Measurements from ENCODE around the gene DVL1.

Gene DVL1

DNA sequence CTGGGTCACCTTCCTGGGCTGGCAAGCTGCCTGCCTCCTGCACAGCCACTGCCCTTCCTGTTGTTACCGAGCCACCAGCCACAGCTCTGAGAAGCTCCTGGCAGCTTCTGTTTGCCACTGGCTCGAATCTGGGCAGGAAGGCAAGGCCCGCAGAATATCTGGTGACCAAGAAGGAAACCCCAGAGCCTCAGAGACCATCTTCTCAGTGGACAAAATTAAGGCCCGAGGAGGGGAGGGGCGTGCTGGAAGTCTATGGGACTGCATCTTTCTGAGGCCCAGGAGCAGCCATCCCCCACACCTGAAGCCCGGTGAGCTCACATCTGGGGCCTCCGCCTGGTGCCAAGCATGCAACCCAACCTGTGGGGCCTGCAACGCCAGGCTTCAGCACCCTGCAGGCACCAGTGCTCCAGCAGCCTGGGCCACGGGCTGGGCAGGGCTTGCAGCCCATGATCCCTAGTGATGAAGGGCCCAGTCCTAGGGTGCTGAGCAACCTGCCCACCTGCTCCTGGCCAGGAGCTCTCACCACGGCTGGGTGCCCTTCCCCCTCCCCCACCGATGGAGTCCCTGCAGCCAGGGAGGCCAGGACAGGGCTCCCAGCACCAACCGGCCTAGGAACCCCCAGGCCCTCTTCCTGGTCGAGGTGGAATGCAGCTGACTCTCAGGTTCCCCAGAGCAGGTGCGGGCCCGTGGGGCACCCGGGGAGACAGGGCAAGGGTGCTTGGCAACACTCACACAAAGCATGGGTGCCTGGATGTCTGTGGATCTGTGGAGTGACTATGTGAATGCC lies 23.7 kb downstream of the DVL1 start:
- TF ChIP-seq, protein P1, sequence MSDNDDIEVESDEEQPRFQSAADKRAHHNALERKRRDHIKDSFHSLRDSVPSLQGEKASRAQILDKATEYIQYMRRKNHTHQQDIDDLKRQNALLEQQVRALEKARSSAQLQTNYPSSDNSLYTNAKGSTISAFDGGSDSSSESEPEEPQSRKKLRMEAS (IDR thresholded peaks at IDR 0.05; ENCODE audit: low read depth, low read length): no peak
- TF ChIP-seq, protein P2, sequence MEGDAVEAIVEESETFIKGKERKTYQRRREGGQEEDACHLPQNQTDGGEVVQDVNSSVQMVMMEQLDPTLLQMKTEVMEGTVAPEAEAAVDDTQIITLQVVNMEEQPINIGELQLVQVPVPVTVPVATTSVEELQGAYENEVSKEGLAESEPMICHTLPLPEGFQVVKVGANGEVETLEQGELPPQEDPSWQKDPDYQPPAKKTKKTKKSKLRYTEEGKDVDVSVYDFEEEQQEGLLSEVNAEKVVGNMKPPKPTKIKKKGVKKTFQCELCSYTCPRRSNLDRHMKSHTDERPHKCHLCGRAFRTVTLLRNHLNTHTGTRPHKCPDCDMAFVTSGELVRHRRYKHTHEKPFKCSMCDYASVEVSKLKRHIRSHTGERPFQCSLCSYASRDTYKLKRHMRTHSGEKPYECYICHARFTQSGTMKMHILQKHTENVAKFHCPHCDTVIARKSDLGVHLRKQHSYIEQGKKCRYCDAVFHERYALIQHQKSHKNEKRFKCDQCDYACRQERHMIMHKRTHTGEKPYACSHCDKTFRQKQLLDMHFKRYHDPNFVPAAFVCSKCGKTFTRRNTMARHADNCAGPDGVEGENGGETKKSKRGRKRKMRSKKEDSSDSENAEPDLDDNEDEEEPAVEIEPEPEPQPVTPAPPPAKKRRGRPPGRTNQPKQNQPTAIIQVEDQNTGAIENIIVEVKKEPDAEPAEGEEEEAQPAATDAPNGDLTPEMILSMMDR (IDR thresholded peaks at IDR 0.05; ENCODE audit: low read depth, low read length): no peak
- no peak for TF ChIP-seq MYC (IDR thresholded peaks at IDR 0.05; ENCODE audit: low read depth, low read length)
- DNase-seq (ENCODE audit: low read depth): no peak
- H3K4me3 ChIP-seq (ENCODE audit: low read depth, low read length): peak overlapping the region; percentile 71

DNA sequence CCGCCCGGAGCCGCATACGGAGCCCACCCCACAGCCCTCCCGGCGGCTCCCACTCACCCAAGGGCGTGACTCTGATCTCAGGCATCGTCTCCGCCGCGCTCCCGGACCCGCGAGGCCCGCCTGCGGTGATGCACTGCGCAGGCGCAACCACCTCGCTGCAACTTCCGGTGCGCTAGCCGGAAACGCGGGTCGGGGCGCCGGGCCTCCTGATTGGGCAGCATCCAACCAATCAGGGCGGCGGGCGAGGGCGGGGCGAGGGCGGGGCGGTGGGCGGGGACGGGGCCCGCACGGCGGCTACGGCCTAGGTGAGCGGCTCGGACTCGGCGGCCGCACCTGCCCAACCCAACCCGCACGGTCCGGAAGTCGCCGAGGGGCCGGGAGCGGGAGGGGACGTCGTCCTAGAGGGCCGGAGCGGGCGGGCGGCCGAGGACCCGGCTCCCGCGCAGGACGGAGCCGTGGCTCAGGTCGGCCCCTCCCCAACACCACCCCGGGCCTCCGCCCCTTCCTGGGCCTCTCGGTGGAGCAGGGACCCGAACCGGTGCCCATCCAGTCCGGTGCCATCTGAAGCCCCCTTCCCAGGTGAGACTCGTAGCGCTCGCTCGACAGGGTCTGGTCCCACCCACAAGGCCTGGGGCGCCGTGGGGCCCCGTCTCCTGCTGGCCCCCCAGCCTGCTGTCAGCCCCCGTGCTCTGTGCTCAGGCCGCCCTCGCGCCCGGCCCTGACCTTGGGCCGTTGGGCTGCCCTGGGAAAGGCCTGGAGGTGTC lies 24.5 kb downstream of the DVL1 start, which contains the start of the genes CPTP and INTS11:
TSS of gene CPTP (plus strand) at position 279 of the 764 bp plus-strand sequence. CDS start 2,109 bp downstream, outside the sequence.
TSS of gene INTS11 (minus strand) at position 137 of the 764 bp plus-strand sequence. CDS start at position 85, 52 bp downstream.
- peak; percentile 79 for TF ChIP-seq POLR2A (IDR thresholded peaks at IDR 0.05; ENCODE audit: extremely low read depth, insufficient read length)
- TF ChIP-seq, protein P1 (IDR thresholded peaks at IDR 0.05; ENCODE audit: low read depth, low read length): peak; percentile 49
- no peak for TF ChIP-seq MYC (IDR thresholded peaks at IDR 0.05; ENCODE audit: low read depth, low read length)
- TF ChIP-seq, protein P2 (IDR thresholded peaks at IDR 0.05; ENCODE audit: low read depth, low read length): no peak
- DNase-seq (ENCODE audit: low read depth): peak; percentile 91

DNA sequence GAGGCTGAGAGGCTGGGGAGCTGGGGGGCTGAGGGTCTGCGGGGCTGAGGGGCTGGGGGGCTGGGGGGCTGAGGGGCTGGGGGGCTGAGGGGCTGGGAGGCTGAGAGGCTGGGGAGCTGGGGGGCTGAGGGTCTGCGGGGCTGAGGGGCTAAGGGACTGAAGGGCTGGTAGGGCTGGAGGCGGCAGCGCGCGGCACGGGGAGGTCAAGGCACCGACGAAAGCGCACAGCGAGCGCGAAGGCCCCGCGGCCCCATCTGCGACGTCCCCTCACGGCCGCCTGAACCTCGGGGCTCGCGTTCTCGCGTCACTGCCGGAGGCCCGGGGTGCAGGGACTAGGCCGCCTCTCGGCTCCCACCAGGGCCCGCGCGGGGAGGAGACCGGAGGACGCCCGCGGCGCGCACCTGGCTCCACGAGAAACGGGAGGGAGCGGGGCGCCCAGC lies 25.1 kb downstream of the DVL1 start:
- TF ChIP-seq MYC (IDR thresholded peaks at IDR 0.05; ENCODE audit: low read depth, low read length) (no peak), POLR2A (IDR thresholded peaks at IDR 0.05; ENCODE audit: extremely low read depth, insufficient read length) (no peak)
- TF ChIP-seq, protein P2 (IDR thresholded peaks at IDR 0.05; ENCODE audit: low read depth, low read length): no peak
- TF ChIP-seq, protein P1 (IDR thresholded peaks at IDR 0.05; ENCODE audit: low read depth, low read length): no peak
- no peak for DNase-seq (ENCODE audit: low read depth)
- peak overlapping the region; percentile 64 for H3K4me3 ChIP-seq (ENCODE audit: low read depth, low read length)

More for the DNA sequence above, 24.5 kb downstream of the DVL1 start, which contains the start of the genes CPTP and INTS11:
- peak within 1 kb of the TSS; percentile 71 for H3K4me3 ChIP-seq (ENCODE audit: low read depth, low read length)

DNA sequence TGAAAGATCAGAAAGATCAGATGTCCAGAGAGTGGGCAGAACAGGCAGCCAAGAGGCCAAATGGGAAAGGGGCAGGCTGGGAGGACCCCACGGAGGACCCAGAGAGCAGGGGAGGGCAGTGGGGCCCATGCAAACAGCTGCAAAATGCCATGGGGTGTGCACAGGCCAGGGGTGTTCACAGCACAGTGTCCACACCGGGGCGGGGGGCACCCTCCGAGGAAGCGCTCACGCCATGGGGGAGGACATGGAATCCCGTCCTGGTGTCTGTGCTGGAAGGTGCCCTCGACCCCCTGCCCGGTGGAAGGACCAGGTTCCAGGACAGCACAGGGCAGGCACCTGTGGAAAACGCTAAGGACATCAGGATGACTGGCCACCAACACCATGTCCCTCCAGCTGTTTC lies 26.3 kb downstream of the DVL1 start:
- DNase-seq (ENCODE audit: low read depth): no peak
- TF ChIP-seq MYC (IDR thresholded peaks at IDR 0.05; ENCODE audit: low read depth, low read length) (no peak), POLR2A (IDR thresholded peaks at IDR 0.05; ENCODE audit: extremely low read depth, insufficient read length) (no peak)
- TF ChIP-seq, protein P1 (IDR thresholded peaks at IDR 0.05; ENCODE audit: low read depth, low read length): no peak
- TF ChIP-seq, protein P2 (IDR thresholded peaks at IDR 0.05; ENCODE audit: low read depth, low read length): no peak
- H3K4me3 ChIP-seq (ENCODE audit: low read depth, low read length): peak overlapping the region; percentile 36

DNA sequence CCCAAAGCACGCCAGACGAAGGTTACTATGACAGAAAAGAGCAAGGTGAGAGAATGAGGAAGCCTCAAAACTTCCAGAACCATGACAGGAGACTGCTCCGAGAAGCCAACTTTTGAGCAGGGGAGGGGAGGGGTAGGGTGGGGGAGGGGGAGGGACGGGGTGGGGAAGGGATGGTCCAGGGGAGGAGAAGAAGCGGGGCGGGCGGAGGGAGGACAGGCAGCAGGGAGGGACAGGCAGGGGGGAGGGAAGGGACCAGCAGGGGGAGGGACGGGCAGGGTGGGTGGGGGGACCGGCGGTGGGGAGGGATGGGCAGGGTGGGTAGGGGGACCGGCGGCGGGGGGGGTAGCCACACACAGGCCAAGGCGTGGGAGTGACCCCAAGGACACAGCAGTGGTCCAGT lies 26.8 kb downstream of the DVL1 start:
- no peak for DNase-seq (ENCODE audit: low read depth)
- TF ChIP-seq, protein P2 (IDR thresholded peaks at IDR 0.05; ENCODE audit: low read depth, low read length): no peak
- TF ChIP-seq POLR2A (IDR thresholded peaks at IDR 0.05; ENCODE audit: extremely low read depth, insufficient read length) (no peak), MYC (IDR thresholded peaks at IDR 0.05; ENCODE audit: low read depth, low read length) (no peak)
- TF ChIP-seq, protein P1 (IDR thresholded peaks at IDR 0.05; ENCODE audit: low read depth, low read length): no peak
- no peak overlapping the region for H3K4me3 ChIP-seq (ENCODE audit: low read depth, low read length)

Measured in NB4 (cell line).